Mammary epithelial cell (primary cell): ENCODE measurements around the gene IKZF2.

Experiments used
- CTCF ChIP-seq, 2 donors: IDR thresholded peaks in 1 of 2; conservative IDR thresholded peaks in 1 of 2; 2 replicates each; pipeline ENCODE4 v1.5.1; 2011 to 2012; ENCODE audit warnings: inconsistent platforms in 2 of 2, low read length in 2 of 2, mild to moderate bottlenecking in 2 of 2, control low read depth in 1 of 2, low read depth in 1 of 2; ENCODE audit not compliant: insufficient read depth in 1 of 2; ENCODE audit errors: extremely low read depth in 1 of 2
- EZH2 ChIP-seq: IDR thresholded peaks from 2 replicates; pipeline ENCODE4 v1.6.1; 2012; ENCODE audit warnings: low read length, inconsistent platforms, borderline replicate concordance

GRCh38 chr2:213022987-213023386, 128.4 kb downstream of the IKZF2 start:
- no peak for TF ChIP-seq CTCF (conservative IDR thresholded peaks at IDR 0.05 in 1 of 2, IDR thresholded peaks at IDR 0.05 in 1 of 2; ENCODE audit: extremely low read depth in 1 of 2, insufficient read depth in 1 of 2, low read depth in 1 of 2, low read length in 2 of 2)
- no peak for TF ChIP-seq EZH2
